ENCODE measurements around the gene ARHGAP32. TPM values are rescaled to one million over a fixed set of nuclear protein-coding genes. Genes with fewer than 3 reads are reported as not detected.
"Not testable (repeated sequence)": the region's sequence is repeated elsewhere in the genome, so short reads cannot be mapped to it uniquely, and the experiment has no call there.

ARHGAP32 gene
- total RNA-seq, 1 donor from 2014 or later: 10.7 TPM

DNA sequence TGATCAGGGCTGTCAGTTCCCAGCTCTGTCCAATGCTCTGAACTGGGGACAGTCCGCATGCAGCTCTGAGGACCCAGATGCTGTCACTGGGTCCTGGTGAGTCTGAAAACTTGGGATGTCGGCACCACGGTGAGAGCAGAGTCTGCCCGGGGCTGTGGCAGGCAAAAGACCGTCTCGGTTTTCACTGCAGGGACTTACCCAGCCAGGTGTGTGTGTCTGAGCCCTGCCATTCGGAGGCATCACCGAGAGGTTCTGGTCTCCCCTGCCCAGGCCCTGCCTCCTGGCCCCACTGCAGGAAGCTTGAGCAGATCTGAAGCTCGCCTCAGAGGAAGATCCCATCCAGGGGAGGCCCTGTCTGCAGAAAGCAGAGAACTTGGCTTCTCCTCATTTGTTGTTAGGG lies 254.6 kb downstream of the ARHGAP32 start:
- no peak for DNase-seq (ENCODE audit: low spot score)
- ATAC-seq: no peak

- no peak for ATAC-seq
- DNase-seq (ENCODE audit: low spot score): no peak
Observed at GRCh38 chr11:128936606-128937251, 255.4 kb downstream of the ARHGAP32 start.

DNA sequence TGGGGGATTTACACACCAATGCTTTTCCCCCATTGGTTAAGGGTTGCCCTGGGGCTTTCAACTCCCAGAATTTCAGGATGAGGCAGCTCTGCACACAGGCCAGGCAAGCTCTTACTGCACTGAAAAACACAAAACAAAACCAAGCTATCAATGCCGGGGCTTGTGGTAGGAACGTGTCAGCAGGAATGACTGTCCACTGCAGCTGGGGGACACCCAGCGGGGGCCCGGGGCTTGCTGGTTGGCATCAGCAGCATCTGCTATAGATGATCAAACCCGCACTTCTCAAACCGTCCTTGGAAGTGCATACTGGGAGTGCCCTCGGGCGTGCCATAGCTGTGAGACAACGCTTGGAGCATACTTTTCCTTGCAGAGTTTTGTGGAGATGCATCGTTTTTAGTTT lies 257.2 kb downstream of the ARHGAP32 start:
- no peak for DNase-seq (ENCODE audit: low spot score)
- no peak for ATAC-seq

GRCh38 chr11:128934351-128934750 lies 257.8 kb downstream of the ARHGAP32 start:
- ATAC-seq: no peak
- DNase-seq (ENCODE audit: low spot score): no peak

DNA sequence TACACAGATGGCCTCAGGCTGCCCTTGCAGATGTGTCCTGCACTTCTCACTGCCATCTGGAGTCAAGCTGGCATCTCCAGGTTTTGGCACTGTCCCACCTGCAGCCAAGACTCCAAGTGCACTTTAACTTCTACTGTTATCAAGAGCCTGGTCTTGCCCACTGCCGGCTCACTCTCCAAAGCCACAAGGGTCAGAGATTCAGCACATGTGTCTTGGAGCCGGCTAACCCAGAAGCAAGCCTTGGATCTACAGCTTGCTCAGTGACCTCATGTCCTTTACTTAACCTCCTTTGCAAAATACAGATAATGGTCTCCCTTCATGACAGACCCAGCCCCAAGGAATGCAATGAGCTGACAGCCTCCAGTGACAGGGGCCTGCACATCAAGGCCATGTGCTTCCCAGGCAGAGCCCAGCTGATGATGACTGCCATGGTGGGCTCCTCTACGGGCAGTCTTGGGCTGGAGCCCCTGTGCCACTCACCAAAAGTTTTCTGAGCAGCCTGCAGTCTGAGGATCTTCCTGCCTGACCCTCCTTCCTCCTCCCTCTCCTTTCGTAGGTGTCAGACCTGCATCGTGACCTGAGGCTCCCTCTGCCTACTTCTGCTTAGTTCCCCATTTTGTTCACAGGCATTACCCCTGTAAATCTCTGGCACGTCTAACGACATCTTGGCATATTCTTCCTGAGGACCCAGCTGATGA lies 258.5 kb downstream of the ARHGAP32 start:
- DNase-seq (ENCODE audit: low spot score) (no peak), ATAC-seq (no peak)

DNA sequence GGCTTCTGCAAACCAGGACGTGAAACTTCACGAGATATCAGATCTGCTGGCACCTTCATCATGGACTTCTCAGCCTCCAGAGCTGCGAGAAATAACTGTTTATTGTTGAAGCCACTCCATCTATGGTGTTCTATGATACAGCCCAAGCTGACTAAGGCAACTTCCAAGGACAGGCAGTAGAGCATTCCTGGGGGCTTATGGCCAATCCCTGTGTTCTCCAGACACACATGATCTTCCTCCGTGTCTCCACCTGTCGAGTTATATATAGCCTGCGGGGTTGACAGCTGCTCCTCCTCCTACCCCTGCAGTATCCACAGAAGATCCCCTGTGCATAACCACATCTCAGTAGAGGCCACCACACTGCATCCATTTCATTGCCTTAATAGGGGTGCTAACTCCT lies 260.5 kb downstream of the ARHGAP32 start:
- ATAC-seq: no peak
- DNase-seq (ENCODE audit: low spot score): no peak

- no peak for DNase-seq (ENCODE audit: low spot score)
- ATAC-seq: no peak
Observed at GRCh38 chr11:128931066-128931465, 261.1 kb downstream of the ARHGAP32 start.

- ATAC-seq: no peak
- no peak for DNase-seq (ENCODE audit: low spot score)
Observed at GRCh38 chr11:128929991-128930390, 262.1 kb downstream of the ARHGAP32 start.

- ATAC-seq: no peak
- DNase-seq (ENCODE audit: low spot score): no peak
Observed at GRCh38 chr11:128929468-128929867, 262.7 kb downstream of the ARHGAP32 start.

DNA sequence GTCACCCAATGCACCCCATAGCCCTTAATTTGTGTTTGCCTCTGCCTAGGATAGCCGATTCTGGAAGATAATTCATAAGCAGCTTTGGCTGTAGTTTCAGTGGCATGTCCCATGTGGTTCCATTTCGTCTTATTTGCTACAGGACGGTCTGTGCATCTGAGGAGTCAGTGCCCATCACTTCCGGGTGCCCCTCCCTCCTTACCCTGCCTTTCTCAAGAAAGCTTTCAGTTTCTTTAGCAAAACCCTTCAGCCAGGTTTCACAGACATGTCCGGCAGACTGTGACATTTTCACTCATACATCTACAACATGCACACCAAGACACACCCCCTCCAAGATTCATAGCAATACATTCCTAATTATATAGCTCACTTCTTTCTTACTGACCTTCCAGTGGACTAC lies 263.7 kb downstream of the ARHGAP32 start:
- no peak for ATAC-seq
- DNase-seq (ENCODE audit: low spot score): no peak

GRCh38 chr11:128927683-128928336 lies 264.3 kb downstream of the ARHGAP32 start:
- no peak for DNase-seq (ENCODE audit: low spot score)

GRCh38 chr11:128927108-128927461 lies 265.0 kb downstream of the ARHGAP32 start:
- DNase-seq (ENCODE audit: low spot score) (no peak), ATAC-seq (no peak)

More at GRCh38 chr11:128927683-128928336, 264.3 kb downstream of the ARHGAP32 start:
- ATAC-seq: no peak

DNA sequence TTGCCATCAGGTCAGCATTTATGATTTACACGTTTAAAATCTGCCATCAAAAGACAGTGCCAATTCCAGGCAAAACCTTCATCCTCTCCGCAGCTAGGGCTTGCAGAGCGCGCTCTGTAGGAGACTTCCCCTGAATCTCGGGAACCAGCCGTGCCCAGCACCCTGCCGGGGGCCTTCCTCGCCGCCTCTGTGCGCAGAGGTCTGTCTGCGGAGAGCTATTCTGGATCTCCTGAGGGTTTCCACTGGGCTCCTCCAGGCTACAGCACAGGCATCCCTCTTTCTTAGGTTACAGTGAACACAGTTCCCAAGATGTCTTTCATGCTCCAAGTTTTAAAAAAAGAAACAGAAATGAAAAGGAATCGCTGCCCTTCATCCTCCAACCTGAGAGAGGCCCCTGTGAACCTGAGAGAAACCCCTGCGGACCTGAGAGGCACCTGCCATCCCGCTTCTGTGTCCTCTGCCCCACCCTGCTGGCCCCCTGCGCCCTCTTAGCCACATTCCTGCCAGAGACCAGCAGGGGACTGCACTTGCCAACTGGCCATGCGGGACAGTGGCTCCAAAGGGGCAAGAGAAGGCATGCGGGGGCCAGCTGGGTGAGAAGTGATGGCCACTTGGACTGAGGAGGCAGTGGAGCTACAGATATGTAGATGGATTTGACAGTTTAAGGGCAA lies 265.6 kb downstream of the ARHGAP32 start:
- no peak for DNase-seq (ENCODE audit: low spot score)
- no peak for ATAC-seq

DNA sequence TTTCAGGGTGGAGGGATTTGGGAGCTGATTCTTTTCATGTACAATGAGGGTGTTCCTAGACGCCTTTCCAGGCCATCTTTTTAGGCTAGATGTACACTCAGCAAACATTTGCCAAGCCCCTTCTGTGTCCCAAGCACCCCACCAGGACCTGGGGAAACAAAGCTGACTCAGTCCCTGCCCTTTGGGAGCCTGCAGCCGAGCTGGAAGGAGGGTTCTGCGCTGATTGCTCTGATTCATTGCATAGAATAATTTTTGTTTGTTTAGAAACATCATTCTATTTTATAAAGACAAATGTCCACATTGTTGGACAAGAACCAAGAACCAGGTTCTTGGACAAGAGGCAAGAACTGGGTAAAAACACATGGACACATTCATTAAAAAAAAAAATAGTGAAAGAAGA lies 266.1 kb downstream of the ARHGAP32 start:
- no peak for ATAC-seq
- no peak for DNase-seq (ENCODE audit: low spot score)

DNA sequence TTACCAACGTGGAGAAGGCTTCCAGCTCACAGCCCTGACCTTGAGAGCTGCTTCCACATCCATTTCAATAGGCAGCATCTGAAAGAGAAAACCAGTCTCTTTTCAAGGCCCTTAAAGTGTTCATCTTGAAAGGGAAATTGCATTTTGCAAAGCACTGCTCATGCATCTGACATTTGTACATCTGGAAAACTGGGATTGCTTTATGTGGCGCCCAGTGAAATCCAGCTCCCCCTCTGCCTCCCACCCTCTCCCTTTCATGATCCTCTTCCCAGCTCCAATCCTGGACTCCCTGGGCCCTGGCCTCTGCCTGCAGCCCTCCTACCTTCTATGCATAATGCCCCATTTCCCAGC lies 266.9 kb downstream of the ARHGAP32 start:
- no peak for ATAC-seq

DNA sequence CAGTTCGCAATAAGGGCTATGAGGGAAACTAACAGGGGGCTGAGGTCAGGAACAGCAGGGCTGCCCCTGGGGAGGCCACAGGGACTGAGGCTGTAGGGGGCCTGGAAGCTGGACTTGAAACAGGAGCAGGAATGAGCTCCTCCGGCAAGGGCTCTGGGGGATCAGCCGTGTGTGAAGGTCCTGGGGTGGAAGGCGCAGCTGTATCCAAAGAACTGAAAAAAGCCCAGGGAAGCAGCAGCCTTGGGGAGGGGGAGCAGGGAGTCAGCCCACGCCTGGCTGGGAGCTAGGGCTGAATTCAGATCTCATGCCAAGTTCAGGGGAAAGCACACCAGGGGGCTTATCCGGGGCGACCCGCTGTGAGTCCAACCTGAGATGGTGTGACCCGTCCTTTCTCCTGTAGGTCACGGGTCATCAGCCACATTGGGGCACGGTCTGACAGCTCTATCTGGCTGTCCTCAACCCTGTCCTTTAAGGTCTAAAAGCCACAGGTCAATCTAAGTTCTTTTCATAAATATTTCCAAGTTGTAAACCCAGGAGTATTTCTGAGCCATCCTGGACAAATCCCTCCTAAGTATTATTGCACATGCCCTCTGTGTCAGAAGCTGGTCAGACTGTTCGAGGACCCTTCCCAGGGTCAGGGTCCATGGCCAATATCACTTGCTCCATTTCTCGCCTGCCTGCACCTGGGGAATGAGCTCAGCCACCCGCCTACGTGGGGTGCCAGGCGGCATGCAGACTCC lies 267.4 kb downstream of the ARHGAP32 start:
- DNase-seq (ENCODE audit: low spot score) (no peak), ATAC-seq (no peak)

More for the DNA sequence above, 266.9 kb downstream of the ARHGAP32 start:
- DNase-seq (ENCODE audit: low spot score): no peak

- DNase-seq (ENCODE audit: low spot score) (no peak), ATAC-seq (no peak)
Observed at GRCh38 chr11:128924104-128924503, 268.0 kb downstream of the ARHGAP32 start.

DNA sequence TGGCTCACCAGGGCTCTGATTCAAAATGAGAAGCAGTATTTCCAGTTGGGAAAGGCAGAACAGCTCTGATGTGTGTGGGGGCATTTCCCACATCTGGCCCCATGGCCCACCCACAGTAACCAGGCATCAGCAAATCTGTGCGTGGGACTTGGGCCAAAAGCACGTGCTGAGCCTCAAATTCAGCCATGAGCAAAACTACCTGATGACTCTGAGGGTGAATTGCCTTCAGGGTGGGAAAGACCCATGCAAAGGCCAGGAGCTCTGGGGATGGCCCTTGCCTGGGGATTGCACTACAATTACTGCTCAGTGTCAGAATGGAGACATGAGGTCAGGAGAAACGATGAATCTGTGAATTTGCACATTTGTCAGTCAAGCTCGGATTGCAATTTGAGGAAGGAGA lies 270.3 kb downstream of the ARHGAP32 start:
- ATAC-seq: no peak
- no peak for DNase-seq (ENCODE audit: low spot score)

- ATAC-seq (no peak), DNase-seq (ENCODE audit: low spot score) (no peak)
Observed at GRCh38 chr11:128920666-128921065, 271.5 kb downstream of the ARHGAP32 start.

DNA sequence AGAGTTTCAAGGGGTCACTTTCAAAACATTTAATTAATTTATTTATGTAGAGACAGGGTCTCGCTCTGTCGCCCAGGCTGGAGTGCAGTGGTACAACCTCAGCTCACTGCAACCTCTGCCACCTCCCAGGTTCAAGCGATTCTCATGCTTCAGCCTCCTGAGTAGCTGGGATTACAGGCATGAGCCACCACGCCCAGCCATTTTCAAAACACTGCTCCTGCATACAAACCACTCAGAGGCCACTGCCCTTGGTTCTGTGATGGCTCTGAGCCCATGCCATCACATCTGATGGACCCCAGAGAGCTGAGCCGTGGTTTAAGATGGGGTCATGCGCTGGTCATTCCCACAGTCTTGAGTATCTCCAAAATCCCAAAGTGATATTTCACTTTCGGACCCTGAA lies 272.5 kb downstream of the ARHGAP32 start:
- ATAC-seq; DNase-seq (ENCODE audit: low spot score): not testable (repeated sequence)

DNA sequence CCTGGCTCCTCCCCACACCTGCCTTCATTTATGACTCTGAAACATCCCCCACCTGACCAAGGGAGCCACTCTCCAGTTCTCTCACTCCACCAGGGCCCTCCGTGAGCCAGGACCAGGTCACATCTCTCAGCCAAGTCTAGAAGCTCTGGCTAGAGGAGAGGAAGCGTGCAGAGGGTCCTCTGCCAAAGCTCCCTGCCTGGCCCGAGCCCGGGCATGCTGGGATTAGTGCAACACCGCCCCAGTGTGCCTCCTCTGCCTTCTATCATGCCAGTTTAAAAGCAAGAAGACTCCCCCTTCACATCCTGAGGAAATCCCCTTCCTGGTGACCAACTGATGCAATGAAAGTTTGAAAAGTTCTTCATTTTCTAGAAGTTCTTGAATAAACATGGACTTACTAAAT lies 272.9 kb downstream of the ARHGAP32 start:
- no peak for ATAC-seq
- no peak for DNase-seq (ENCODE audit: low spot score)

Measured in left lobe of liver (tissue), 2 donors.